ENCODE measurements around the gene PIGR.

Gene PIGR

GRCh38 chr1:206965781-206966180, 19.5 kb upstream of the PIGR start:
- no peaks in the 10 kb centered on the region for H3K36me3 Mint-ChIP-seq
- no peak overlapping the region for H3K4me3 Mint-ChIP-seq
- no peak overlapping the region for H3K27ac Mint-ChIP-seq
- H3K9me3 Mint-ChIP-seq = no peaks in the 10 kb centered on the region
- H3K27me3 Mint-ChIP-seq = no peaks in the 10 kb centered on the region
- peaks cover 51% of the 10 kb centered on the region for H3K4me1 Mint-ChIP-seq

GRCh38 chr1:206963740-206964139, 17.5 kb upstream of the PIGR start:
- Mint-ChIP-seq H3K27ac (no peak overlapping the region), H3K27me3 (no peaks in the 10 kb centered on the region), H3K9me3 (no peaks in the 10 kb centered on the region), H3K4me3 (no peak overlapping the region), H3K4me1 (peaks cover 48% of the 10 kb centered on the region), H3K36me3 (no peaks in the 10 kb centered on the region)

GRCh38 chr1:206963119-206963712, 16.9 kb upstream of the PIGR start:
- H3K4me1 Mint-ChIP-seq = peaks cover 43% of the 10 kb centered on the region
- H3K27me3 Mint-ChIP-seq = no peaks in the 10 kb centered on the region
- H3K36me3 Mint-ChIP-seq = no peaks in the 10 kb centered on the region
- H3K27ac Mint-ChIP-seq = no peak overlapping the region
- no peak overlapping the region for H3K4me3 Mint-ChIP-seq
- no peaks in the 10 kb centered on the region for H3K9me3 Mint-ChIP-seq

GRCh38 chr1:206962272-206962671, 16.0 kb upstream of the PIGR start:
- Mint-ChIP-seq H3K27ac (no peak overlapping the region), H3K36me3 (no peaks in the 10 kb centered on the region), H3K9me3 (no peaks in the 10 kb centered on the region), H3K4me3 (no peak overlapping the region), H3K27me3 (no peaks in the 10 kb centered on the region), H3K4me1 (peaks cover 34% of the 10 kb centered on the region)

GRCh38 chr1:206961668-206962067, 15.4 kb upstream of the PIGR start:
- Mint-ChIP-seq H3K4me1 (peaks cover 28% of the 10 kb centered on the region), H3K27me3 (no peaks in the 10 kb centered on the region), H3K4me3 (no peak overlapping the region), H3K9me3 (no peaks in the 10 kb centered on the region), H3K27ac (no peak overlapping the region), H3K36me3 (no peaks in the 10 kb centered on the region)

GRCh38 chr1:206960676-206961386, 14.6 kb upstream of the PIGR start:
- no peaks in the 10 kb centered on the region for H3K9me3 Mint-ChIP-seq
- H3K4me3 Mint-ChIP-seq = no peak overlapping the region
- no peak overlapping the region for H3K27ac Mint-ChIP-seq
- no peaks in the 10 kb centered on the region for H3K36me3 Mint-ChIP-seq
- no peaks in the 10 kb centered on the region for H3K27me3 Mint-ChIP-seq
- peaks cover 26% of the 10 kb centered on the region for H3K4me1 Mint-ChIP-seq

GRCh38 chr1:206958144-206958543, 11.9 kb upstream of the PIGR start:
- Mint-ChIP-seq H3K4me3 (no peak overlapping the region), H3K27me3 (no peaks in the 10 kb centered on the region), H3K4me1 (peaks cover 17% of the 10 kb centered on the region)

GRCh38 chr1:206957639-206958038, 11.4 kb upstream of the PIGR start:
- H3K36me3 Mint-ChIP-seq = no peaks in the 10 kb centered on the region
- H3K27me3 Mint-ChIP-seq = no peaks in the 10 kb centered on the region
- H3K9me3 Mint-ChIP-seq = no peaks in the 10 kb centered on the region
- no peak overlapping the region for H3K27ac Mint-ChIP-seq
- peaks cover 12% of the 10 kb centered on the region for H3K4me1 Mint-ChIP-seq
- H3K4me3 Mint-ChIP-seq = no peak overlapping the region

More at GRCh38 chr1:206958144-206958543, 11.9 kb upstream of the PIGR start:
- H3K27ac Mint-ChIP-seq = no peak overlapping the region
- H3K9me3 Mint-ChIP-seq = no peaks in the 10 kb centered on the region
- no peaks in the 10 kb centered on the region for H3K36me3 Mint-ChIP-seq

- H3K9me3 Mint-ChIP-seq = no peaks in the 10 kb centered on the region
- H3K4me3 Mint-ChIP-seq = no peak overlapping the region
- no peak overlapping the region for H3K27ac Mint-ChIP-seq
- H3K27me3 Mint-ChIP-seq = no peaks in the 10 kb centered on the region
- no peaks in the 10 kb centered on the region for H3K36me3 Mint-ChIP-seq
- no peaks in the 10 kb centered on the region for H3K4me1 Mint-ChIP-seq
Observed at GRCh38 chr1:206955476-206956451, 9.5 kb upstream of the PIGR start.

- Mint-ChIP-seq H3K9me3 (no peaks in the 10 kb centered on the region), H3K4me3 (no peak overlapping the region), H3K27me3 (no peaks in the 10 kb centered on the region), H3K36me3 (no peaks in the 10 kb centered on the region), H3K4me1 (no peaks in the 10 kb centered on the region), H3K27ac (no peak overlapping the region)
Observed at GRCh38 chr1:206954459-206955342, 8.4 kb upstream of the PIGR start.

- Mint-ChIP-seq H3K27me3 (no peaks in the 10 kb centered on the region), H3K36me3 (no peaks in the 10 kb centered on the region), H3K4me3 (no peak overlapping the region), H3K27ac (no peak overlapping the region), H3K9me3 (no peaks in the 10 kb centered on the region), H3K4me1 (no peaks in the 10 kb centered on the region)
Observed at GRCh38 chr1:206953626-206954025, 7.4 kb upstream of the PIGR start.

GRCh38 chr1:206953126-206953525, 6.9 kb upstream of the PIGR start:
- H3K36me3 Mint-ChIP-seq = no peaks in the 10 kb centered on the region
- H3K4me3 Mint-ChIP-seq = no peak overlapping the region
- no peak overlapping the region for H3K27ac Mint-ChIP-seq
- H3K4me1 Mint-ChIP-seq = no peaks in the 10 kb centered on the region
- no peaks in the 10 kb centered on the region for H3K9me3 Mint-ChIP-seq
- no peaks in the 10 kb centered on the region for H3K27me3 Mint-ChIP-seq

- Mint-ChIP-seq H3K4me3 (no peak overlapping the region), H3K27ac (no peak overlapping the region), H3K9me3 (no peaks in the 10 kb centered on the region), H3K4me1 (no peaks in the 10 kb centered on the region), H3K36me3 (no peaks in the 10 kb centered on the region), H3K27me3 (no peaks in the 10 kb centered on the region)
Observed at GRCh38 chr1:206952171-206952570, 5.9 kb upstream of the PIGR start.

GRCh38 chr1:206951318-206952100, 5.2 kb upstream of the PIGR start:
- no peaks in the 10 kb centered on the region for H3K36me3 Mint-ChIP-seq
- H3K27me3 Mint-ChIP-seq = no peaks in the 10 kb centered on the region
- H3K27ac Mint-ChIP-seq = no peak overlapping the region
- no peaks in the 10 kb centered on the region for H3K9me3 Mint-ChIP-seq
- no peak overlapping the region for H3K4me3 Mint-ChIP-seq
- no peaks in the 10 kb centered on the region for H3K4me1 Mint-ChIP-seq
